GM19238 (cell line): Measurements from ENCODE around the gene DUSP16.
"Not testable (repeated sequence)": the region's sequence is repeated elsewhere in the genome, so short reads cannot be mapped to it uniquely, and the experiment has no call there.

Experiments used
- DNase-seq: peaks from one replicate; pipeline ENCODE4 v3.0.0; 2011; ENCODE audit warnings: low spot score; ENCODE audit not compliant: insufficient read length

Gene DUSP16

DNA sequence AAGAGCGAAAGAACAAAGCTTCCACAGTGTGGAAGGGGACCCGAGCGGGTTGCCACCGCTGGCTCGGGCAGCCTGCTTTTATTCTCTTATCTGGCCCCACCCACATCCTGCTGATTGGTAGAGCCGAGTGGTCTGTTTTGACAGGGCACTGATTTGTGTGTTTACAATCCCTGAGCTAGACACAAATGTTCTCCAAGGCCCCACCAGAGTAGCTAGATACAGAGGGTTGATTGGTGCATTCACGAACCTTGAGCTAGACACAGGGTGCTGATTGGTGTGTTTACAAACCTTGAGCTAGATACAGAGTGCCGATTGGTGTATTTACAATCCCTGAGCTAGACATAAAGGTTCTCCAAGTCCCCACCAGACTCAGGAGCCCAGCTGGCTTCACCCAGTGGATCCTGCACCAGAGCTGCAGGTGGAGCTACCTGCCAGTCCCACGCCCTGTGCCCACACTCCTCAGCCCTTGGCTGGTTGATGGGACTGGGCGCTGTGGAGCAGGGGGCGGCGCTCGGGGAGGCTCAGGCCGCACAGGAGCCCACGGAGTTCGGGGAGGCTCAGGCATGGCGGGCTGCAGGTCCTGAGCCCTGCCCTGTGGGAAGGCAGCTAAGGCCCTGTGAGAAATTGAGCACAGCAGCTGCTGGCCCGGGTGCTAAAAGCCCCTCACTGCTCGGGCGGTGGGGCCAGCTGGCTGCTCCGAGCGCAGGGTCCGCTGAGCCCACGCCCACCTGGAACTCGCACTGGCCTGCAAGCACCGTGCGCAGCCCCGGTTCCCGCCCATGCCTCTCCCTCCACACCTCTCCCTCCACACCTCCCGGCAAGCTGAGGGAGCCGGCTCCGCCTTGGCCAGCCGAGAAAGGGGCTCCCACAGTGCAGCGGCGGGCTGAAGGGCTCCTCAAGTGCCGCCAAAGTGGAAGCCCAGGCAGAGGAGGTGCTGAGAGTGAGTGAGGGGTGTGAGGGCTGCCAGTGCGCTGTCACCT lies 90.4 kb downstream of the DUSP16 start:
- not testable (repeated sequence) for DNase-seq

DNA sequence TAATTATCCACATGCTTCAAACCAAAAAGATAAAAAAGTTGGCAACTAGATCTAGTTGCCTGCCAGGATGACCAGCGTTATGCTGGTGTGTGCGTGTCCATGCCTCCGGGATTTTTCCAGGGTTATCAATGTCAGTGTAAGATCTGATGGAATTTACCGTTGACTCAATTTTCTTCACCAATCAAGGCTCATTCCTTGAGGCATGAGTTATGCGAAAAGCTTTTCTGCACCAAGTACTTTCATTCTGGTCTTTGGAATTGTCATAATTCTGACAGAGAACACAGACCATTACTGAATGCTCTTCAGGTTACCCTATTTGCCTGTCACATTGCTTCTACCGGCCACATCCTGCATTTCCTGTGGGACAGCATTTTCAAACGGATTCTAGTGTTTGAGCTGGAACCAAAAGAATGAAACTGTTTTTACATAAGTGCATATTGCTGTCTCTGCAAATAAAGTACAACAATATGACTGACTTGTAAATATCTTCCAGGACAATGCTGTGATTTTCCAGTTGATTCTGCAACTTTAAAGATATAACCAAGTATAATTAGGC lies 91.8 kb downstream of the DUSP16 start:
- no peak for DNase-seq

DNA sequence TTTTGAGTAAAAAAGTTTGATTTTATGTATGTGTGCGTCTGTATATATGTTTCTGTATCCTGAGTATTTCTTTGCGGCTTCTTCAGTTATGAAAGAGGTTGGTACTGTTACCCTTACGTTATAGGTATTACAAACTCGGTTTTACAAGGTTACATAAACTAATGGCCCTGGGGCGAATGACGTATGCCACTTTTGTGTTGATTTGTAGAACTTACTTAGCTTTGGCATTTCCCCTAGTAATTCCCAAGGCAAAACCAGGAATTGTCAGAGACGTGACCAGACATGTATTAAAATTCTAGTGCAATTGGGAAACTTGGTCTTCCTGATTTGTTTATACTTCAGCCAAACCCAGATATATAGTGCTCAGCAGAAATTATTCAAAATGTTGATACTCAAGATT lies 93.3 kb downstream of the DUSP16 start:
- DNase-seq: no peak

DNA sequence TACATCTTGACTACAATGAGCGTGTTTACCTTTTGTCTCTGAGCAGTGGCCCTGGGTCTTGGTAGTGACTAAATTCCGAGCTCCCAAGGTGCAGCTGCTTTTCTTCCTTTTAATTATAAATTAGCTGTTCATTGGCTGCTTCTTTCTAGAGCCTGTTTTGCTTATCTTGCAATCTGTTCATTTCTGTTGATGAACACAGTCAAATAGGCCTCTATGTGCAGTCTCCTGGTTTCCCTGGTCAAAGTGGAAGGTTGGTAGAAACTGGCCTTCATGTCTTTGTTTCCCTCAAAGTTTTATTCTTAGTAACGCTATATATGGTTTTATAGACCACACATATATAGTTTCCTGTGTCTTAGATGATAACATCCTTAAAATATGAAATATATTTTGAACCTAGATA lies 94.1 kb downstream of the DUSP16 start:
- DNase-seq: no peak

DNA sequence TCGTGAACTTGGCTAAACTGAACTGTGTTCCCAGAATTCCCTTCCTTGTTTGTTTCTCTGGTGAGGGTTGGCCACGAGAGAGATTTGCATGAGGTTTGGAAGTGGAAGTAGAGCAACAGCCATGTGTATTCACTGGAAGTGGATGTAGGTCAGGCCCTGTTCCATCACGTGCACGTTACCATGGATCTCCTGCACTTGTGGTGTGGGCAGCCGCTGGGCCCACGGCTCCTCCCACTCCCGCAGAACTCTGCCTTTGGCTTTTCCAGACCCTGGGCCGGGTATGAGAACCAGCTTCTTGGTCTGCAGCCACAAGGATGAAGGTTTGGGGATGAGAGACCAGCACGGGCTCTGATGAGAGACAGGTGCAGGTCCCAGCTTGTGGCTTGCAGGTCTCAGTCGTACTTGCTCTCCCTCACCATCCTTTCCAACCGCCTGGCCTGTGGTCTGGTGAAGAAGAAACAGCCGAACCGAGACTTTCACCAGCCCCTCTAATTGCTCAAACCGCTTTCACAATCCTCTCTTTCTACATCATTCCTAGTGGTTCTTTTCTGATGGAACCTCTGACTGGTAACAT lies 94.9 kb downstream of the DUSP16 start:
- no peak for DNase-seq

DNA sequence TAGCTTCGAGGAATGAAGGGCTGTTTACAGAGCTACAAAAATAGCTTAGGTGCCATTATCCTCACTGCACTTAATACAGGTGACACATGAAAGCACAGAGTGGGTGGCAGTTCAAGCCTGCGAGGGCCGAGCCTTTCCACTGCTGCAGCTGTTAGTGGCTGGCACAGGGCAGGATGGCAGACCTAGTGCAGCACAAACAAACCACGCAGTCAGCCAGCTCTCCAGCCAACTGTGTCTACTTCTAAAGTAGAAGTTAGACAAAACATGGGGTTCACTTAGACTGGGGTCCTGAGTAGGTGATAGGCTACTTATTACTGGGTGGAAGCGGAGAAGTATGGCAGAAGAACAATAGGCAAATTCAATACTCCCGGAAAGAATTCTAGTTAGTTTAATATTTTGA lies 95.4 kb downstream of the DUSP16 start:
- DNase-seq: no peak

DNA sequence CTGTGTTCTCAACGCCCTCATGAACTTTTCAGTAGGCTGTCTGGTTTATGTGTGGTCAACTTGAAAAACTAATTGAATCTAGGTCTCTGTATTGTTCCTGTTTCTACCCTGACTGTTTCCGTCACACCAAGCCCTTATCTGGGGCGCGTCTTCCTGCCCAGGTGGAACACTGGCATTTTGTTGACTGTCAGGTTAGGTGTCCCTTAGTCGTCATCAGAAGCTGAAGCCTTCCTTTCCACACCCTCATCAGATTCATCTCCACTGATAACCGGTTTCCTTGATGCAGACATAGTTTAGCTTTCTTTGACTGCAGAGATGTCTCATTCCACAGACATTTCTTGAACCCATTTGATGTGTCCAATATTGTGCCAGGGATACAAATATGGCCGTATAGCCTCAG lies 96.5 kb downstream of the DUSP16 start:
- no peak for DNase-seq

DNA sequence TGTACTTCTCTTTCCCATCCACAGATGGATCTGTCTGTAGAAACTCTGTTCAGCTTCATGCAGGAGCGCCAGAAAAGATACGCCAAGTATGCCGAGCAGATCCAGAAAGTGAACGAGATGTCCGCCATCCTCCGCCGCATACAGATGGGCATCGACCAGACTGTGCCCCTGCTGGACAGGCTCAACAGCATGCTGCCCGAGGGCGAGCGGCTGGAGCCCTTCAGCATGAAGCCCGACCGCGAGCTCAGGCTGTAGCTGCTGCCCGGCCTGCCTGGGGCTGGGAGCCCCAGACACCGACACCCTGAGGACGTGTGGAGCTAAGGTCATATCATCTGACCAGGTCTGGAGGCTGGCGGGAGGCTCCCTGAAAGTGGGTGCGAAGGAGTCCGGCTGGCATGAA lies 97.1 kb downstream of the DUSP16 start:
- no peak for DNase-seq

DNA sequence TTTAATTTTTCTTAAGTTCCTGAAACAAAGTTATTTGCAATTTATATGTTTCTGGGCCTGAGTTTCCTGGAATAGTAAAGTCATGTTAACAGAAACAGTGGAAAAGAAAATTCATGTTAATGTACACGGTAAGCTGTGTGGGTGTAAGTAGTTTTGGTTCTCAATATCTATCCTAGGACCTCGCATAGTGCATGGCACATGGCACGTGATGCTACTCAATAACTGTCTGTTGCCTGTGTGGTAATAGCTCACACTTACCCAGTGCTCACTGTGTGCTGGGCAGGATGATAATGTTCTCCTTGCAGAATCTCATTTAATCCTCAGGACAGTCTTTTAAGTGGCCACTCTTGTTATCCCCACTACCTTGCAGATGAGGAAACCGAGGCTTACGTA lies 100.7 kb downstream of the DUSP16 start:
- DNase-seq: no peak

DNA sequence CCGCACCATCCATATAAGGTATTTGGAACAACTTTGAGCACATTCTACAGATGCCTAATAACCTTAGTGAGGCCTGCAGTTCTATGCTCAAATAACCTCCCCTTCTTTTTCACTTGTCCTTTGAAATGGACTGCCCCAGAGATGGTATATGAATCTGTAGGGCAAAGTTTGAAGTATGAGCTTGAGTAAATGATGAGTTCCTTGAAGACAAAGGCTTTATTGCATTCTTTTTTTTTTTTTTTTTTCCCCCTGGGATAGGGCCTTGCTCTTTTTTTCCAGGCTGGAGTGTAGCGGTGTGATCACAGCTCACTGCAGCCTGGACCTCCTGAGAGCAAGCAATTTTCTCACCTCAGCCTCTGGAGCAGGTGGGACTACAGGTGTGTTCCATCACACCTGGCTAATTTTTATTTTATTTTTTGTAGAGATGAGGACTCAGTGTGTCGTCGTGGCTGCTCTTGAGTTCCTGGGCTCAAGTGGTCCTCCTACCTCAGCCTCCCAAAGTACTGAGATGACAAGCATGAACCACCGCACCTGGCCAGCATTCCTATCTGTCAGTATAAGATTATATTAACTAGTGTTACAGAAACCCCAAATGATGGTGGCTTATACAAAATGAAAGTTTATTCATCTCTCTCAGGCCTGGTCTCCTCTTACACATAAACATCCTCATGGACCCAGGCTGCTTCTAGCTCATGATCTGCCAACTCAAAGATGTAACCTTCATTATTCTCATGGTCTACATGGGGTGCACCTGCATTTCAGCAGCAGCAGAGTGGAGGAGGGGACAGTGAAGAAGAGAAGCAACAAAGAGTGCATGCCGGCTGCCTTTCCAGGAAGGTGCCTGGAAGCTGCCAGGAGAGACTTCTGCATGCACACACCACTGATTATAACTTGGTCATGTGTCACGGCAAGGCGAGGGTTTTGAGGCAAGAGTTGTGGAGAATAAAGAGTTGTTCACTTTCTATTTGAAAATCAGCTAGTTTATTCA lies 101.4 kb downstream of the DUSP16 start:
- DNase-seq: no peak

DNA sequence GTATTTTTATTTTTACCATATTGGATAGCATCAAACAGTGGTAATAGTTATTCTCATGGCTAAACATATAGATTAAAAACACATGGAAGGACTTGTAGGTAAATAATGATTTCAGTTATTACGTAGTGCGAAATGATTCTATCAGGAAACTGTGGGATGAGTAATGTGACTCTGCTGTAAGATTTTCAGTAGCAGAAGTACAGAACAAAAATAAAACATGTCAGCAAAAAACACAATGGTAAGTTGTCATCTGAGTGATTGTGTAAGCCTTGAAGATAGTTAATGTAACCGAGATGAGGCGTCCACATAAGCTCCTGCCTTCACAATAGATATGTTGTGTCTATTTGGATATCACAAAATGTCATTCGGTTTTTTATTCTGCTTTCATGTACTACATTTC lies 106.0 kb downstream of the DUSP16 start:
- DNase-seq: no peak

DNA sequence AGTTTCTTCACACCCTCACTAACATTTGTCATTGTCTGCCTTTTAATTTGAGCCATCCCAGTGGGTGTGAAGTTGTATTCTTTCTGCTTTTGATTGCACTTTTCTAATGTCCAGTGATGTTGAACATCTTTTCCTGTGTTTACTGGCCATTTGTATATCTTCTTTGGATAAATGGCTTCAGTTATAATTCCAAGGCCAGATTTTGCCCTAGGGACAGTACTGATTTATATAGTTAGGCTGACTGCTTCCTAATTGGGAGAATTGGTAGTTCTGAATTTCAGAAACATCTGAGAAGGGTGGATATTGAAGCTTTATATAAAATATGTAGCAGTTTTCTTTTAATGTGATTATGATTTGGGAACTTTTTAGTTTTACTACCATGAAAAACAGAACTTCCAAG lies 108.3 kb downstream of the DUSP16 start:
- no peak for DNase-seq

DNA sequence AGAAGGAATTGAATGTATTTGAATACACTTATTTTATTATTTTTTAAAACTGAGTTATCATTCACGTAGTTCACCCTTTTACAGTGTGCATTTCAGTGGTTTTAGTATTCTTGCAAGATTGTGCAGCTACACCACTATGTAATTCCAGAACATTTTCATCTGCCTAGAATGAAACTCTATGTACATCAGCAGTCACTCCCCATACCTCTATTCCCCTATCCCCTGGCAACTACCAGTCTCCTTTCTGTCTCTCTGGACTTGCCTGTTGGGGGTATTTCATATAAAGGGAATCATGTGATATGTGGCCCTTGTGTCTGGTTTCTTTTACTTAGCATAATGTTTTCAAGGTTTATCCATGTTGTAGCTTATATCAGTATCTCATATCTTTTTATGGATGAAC lies 109.0 kb downstream of the DUSP16 start:
- DNase-seq: no peak

DNA sequence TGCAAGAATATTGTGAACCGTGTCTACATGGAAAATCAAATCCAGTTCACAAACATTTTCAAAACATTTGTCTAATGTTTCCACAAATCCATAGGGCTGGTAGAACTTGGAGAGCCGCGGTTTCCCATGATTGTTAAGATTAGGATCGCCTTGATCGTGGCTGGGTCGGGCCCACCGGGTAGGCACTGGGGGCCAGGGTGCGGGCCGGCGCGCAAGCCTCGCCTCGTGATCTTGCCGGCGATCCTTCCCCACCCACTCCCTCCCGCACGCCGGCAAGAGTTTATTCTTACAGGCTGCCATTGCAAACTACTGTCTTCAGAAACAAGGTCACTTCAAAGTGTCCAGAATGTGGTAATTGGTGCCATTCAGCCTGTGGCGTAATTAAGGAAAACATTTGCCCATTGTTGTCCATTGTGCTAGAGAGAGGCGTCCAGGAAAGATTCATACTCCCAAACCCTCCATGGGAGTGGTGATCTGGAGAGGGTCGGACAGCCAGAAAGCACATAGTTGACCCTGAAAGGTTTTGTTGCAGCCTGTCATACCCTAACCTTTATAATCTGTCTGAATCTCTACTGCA lies 110.2 kb downstream of the DUSP16 start:
- no peak for DNase-seq

DNA sequence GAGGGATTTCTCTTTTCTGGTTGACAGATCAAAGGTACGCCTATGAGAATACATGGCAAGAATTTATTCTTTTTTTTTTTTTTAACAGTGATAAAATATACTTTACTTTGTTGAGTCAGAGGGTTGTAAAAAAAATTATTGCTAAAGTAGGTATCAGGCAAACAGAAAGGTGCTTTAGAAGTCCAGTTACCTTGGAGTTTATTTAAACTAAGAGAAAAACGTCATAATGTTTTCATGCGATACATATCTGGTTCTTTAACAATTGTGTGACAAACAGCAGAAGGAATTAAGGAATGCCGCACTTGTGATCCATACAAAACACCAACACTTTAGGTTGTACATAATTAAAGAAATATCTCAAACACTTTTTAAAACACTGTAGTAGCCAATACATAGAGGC lies 111.6 kb downstream of the DUSP16 start:
- DNase-seq: no peak

DNA sequence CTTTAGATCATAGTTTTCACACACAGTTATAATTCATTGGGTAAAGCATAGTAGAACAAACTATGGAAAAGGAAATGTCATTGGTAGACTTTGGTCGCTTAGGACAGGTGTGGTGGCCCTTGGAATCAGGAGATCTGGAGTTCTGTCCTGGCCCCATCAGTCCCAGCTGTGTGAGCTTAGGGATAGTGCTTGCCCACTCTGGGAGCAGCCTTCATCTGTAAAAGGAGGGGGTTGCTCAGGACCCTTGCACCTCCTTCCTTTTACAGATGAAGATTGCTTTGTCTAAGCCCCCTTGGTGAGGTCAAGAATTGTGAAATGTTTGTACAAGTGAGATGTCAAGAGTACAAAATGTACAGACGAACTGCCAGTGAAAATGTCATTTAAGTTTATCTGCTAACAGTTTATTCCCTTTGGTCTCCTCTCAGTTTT lies 112.6 kb downstream of the DUSP16 start:
- DNase-seq: no peak

DNA sequence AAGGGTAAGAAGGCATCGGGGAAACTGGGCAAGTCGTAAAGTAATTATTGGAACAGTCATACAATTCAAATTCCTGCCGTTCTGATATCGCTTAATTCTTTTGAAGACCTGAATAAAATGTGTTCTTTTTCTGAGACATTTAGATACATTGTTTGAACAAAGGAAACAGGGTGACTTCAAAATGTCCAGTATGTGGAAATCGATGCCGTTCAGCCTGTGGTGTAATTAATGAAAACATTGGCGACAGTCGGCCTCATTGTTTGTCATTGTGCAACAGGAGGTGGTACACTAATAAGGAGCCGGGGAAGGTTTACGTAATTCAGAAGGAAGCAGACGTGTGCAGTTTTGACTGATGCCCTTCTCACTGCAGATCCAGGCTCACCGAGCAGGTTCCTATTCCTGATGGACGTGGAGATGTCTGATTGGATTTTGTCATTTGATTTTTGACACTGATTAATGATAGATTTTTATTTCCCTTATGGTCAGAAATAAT lies 113.1 kb downstream of the DUSP16 start:
- DNase-seq: no peak

DNA sequence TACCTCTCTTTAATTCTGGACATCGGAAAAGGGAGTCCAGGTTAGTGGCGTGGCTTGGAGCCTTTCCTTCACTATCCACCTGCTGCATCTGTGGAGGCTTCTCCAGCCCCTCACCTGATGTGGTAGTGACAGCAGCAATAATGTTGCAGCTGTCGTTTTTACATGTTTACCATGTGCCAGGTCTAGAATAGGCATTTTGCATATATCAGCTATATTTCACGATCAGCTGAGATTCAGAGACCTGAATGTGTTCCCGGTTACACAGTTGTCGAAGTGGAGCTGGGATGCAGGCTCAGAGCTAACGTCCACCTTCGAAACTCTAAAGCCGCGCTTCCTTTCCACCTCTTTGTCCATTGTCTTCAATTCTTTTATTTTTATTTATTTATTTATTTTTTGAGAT lies 114.8 kb downstream of the DUSP16 start:
- no peak for DNase-seq

DNA sequence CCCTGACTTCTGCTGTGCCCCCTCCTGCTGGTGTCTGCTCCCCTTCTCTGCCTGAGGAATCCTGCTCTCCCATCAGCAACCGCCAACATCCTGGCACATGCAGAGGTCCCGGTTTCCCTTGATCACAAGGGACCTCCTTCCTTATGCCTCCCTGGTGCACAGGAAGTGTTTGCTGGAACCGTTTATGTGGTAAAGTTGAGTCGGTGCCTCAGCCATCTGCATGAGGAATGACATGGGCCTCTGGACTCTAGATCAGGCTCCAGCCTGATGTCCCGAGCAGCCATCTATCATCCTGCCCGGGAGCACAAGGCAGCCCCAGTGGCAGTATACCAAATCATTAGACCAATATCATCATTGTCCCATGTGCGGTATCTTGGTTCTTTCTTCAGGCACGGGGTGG lies 115.4 kb downstream of the DUSP16 start:
- DNase-seq: no peak

DNA sequence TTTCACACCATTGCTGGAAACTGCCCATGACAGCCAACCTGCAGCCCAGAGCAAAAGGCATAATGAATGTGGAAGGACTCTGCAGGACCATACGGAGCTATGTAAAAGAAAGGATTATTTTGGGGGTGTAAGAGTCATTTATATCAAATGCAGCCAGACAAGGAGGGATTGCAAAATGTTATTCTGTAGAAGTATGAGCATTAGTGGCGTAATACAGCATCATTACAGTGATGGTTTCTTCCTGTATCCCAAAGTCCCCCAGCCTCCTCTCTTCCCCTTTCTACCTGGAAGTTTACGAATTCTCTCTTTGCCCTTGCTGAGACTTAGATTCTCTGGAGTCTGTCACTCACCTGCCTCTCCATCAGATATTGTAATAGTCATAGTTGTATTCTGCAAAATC lies 115.9 kb downstream of the DUSP16 start:
- DNase-seq: no peak

DNA sequence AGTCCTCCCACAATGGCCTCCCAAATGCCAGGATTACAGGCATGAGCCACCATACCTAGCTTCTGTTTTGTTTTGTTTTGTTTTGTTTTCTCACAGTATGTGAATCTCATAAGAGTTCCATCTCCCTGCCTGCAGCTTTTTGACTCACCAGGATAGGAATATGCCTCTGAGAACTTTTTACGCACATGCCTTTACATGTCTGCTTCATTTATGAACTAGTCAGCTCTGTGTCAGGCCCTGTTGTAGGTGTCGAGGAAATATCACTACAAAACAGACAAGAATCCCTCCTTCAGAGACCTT lies 116.8 kb downstream of the DUSP16 start:
- DNase-seq: no peak
